SK-N-SH treated with all-trans-retinoic acid at 6 μM for 48 hours (cell line): ENCODE measurements around the gene TMEM131L.

Experiments
- ATAC-seq: fragments of 200-7000 bp; cut with Tn5 transposase; 3 replicates; pipeline ENCODE4 v1.9.1; 2020; ENCODE audit warnings: mild to moderate bottlenecking, moderate library complexity
- ARNTL ChIP-seq: fragments of 450-650 bp; formaldehyde crosslinking; IDR thresholded peaks from 2 replicates; pipeline ENCODE4 v1.5.0; 2020; ENCODE audit warnings: low read depth, mild to moderate bottlenecking, moderate library complexity, borderline replicate concordance
- BACH2 ChIP-seq: fragments of 250-450 bp; sonication (Bioruptor Pico); IDR thresholded peaks from 2 replicates; pipeline ENCODE4 v1.9.0; 2021; ENCODE audit warnings: mild to moderate bottlenecking, borderline replicate concordance
- CSRNP3 ChIP-seq: fragments of 250-450 bp; sonication (Bioruptor Pico); IDR thresholded peaks from 2 replicates; pipeline ENCODE4 v1.5.1; 2021; ENCODE audit warnings: mild to moderate bottlenecking, moderate library complexity
- ESRRG ChIP-seq: fragments of 250-450 bp; sonication (Bioruptor Pico); IDR thresholded peaks from 2 replicates; pipeline ENCODE4 v1.6.1; 2021; ENCODE audit warnings: mild to moderate bottlenecking
- ISL1 ChIP-seq: fragments of 250-450 bp; sonication (Bioruptor Pico); IDR thresholded peaks from 2 replicates; pipeline ENCODE4 v2.1.2; 2022; ENCODE audit warnings: mild to moderate bottlenecking, moderate library complexity
- PPARA ChIP-seq: fragments of 250-450 bp; sonication (Bioruptor Pico); IDR thresholded peaks from 2 replicates; pipeline ENCODE4 v1.5.0; 2020; ENCODE audit warnings: mild to moderate bottlenecking, borderline replicate concordance
- RARB ChIP-seq: fragments of 250-450 bp; sonication (Bioruptor Pico); IDR thresholded peaks from 2 replicates; pipeline ENCODE4 v1.8.0; 2021; ENCODE audit warnings: mild to moderate bottlenecking, moderate library complexity
- SNAI2 ChIP-seq: fragments of 250-450 bp; sonication (Bioruptor Pico); IDR thresholded peaks from 2 replicates; pipeline ENCODE4 v1.5.0; 2020; ENCODE audit warnings: mild to moderate bottlenecking, moderate library complexity
- TCF4 ChIP-seq: fragments of 250-450 bp; sonication (Bioruptor Pico); IDR thresholded peaks from 2 replicates; pipeline ENCODE4 v1.8.0; 2021; ENCODE audit warnings: mild to moderate bottlenecking, moderate library complexity, borderline replicate concordance
- ZC3H10 ChIP-seq: fragments of 250-450 bp; sonication (Bioruptor Pico); IDR thresholded peaks from 2 replicates; pipeline ENCODE4 v1.5.1; 2021; ENCODE audit warnings: mild to moderate bottlenecking, moderate library complexity
- ZFP3 ChIP-seq: fragments of 250-450 bp; sonication (Bioruptor Pico); IDR thresholded peaks from 2 replicates; pipeline ENCODE4 v1.5.0; 2020; ENCODE audit warnings: mild to moderate bottlenecking, moderate library complexity
- ZFP30 ChIP-seq: fragments of 450-650 bp; formaldehyde crosslinking; IDR thresholded peaks from 2 replicates; pipeline ENCODE4 v1.5.0; 2022; ENCODE audit warnings: mild to moderate bottlenecking, moderate library complexity
- ZNF565 ChIP-seq: fragments of 450-650 bp; formaldehyde crosslinking; conservative IDR thresholded peaks from 2 replicates; pipeline ENCODE4 v1.5.0; 2020; ENCODE audit warnings: low read depth, mild to moderate bottlenecking, moderate library complexity
- ZNF8 ChIP-seq: fragments of 450-650 bp; formaldehyde crosslinking; IDR thresholded peaks from 2 replicates; pipeline ENCODE4 v1.5.0; 2020; ENCODE audit warnings: mild to moderate bottlenecking, moderate library complexity
- TF ChIP-seq, protein P1 (sequence below): fragments of 250-450 bp; sonication (Bioruptor Pico); IDR thresholded peaks from 2 replicates; pipeline ENCODE4 v1.8.0; 2021; ENCODE audit warnings: low read depth, mild to moderate bottlenecking, moderate library complexity, borderline replicate concordance
- TF ChIP-seq, protein P2 (sequence below): fragments of 250-450 bp; sonication (Bioruptor Pico); IDR thresholded peaks from 2 replicates; pipeline ENCODE4 v1.8.0; 2020; ENCODE audit warnings: mild to moderate bottlenecking, moderate library complexity, borderline replicate concordance
- TF ChIP-seq, protein P3 (sequence below): fragments of 250-450 bp; sonication (Bioruptor Pico); IDR thresholded peaks from 2 replicates; pipeline ENCODE4 v1.5.0; 2020; ENCODE audit warnings: mild to moderate bottlenecking, moderate library complexity
- TF ChIP-seq, protein P4 (sequence below): fragments of 250-450 bp; sonication (Bioruptor Pico); IDR thresholded peaks from 2 replicates; pipeline ENCODE4 v1.5.1; 2020; ENCODE audit warnings: low read depth, mild to moderate bottlenecking, moderate library complexity

The TMEM131L gene

GRCh38 chr4:153542834-153543233 is 76.7 kb downstream of the TMEM131L start:
- no peak for ATAC-seq
- TF ChIP-seq, protein P1, sequence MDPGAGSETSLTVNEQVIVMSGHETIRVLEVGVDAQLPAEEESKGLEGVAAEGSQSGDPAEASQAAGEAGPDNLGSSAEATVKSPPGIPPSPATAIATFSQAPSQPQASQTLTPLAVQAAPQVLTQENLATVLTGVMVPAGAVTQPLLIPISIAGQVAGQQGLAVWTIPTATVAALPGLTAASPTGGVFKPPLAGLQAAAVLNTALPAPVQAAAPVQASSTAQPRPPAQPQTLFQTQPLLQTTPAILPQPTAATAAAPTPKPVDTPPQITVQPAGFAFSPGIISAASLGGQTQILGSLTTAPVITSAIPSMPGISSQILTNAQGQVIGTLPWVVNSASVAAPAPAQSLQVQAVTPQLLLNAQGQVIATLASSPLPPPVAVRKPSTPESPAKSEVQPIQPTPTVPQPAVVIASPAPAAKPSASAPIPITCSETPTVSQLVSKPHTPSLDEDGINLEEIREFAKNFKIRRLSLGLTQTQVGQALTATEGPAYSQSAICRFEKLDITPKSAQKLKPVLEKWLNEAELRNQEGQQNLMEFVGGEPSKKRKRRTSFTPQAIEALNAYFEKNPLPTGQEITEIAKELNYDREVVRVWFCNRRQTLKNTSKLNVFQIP (CRISPR knock-in tag): no peak
- TF ChIP-seq, protein P2, sequence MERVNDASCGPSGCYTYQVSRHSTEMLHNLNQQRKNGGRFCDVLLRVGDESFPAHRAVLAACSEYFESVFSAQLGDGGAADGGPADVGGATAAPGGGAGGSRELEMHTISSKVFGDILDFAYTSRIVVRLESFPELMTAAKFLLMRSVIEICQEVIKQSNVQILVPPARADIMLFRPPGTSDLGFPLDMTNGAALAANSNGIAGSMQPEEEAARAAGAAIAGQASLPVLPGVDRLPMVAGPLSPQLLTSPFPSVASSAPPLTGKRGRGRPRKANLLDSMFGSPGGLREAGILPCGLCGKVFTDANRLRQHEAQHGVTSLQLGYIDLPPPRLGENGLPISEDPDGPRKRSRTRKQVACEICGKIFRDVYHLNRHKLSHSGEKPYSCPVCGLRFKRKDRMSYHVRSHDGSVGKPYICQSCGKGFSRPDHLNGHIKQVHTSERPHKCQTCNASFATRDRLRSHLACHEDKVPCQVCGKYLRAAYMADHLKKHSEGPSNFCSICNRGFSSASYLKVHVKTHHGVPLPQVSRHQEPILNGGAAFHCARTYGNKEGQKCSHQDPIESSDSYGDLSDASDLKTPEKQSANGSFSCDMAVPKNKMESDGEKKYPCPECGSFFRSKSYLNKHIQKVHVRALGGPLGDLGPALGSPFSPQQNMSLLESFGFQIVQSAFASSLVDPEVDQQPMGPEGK: no peak

DNA sequence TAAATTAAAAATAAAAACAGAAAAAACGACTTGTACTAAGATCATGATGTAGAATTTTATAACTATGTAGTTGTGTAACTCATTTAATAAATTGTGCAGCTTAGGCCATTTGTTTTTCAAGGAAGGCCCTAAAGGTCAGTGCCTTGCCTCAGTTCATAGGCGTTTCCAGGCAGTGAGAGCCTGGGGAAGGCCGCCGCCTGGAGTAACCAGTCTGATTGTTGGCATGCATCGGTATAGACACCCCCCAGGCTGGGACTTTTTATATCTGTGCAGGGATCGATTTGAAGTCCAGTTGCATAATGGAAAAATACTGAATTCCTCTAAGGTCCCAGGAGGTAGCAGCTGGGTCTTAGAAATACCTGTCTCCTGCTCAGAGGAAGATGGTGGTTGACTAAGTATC is 77.2 kb downstream of the TMEM131L start:
- no peak for ATAC-seq
- no peak for TF ChIP-seq TCF4

DNA sequence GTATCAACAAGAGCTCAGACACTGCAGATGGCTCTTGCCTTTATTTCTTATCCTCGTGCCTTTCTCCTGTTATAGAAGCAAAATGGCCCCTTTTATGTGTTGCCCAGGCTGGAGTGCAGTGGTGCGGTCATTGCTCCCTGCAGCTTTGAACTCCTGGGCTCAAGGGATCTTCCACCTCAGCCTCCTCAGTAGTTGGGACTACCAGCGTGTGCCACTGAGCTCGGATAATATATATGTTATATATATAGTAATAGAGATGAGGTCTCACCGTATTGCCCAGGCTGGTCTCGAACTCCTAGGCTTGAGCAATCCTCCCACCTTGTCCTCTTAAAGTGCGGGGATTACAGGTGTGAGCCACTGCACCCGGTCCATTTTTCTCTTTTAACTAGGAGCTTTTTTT is 79.7 kb downstream of the TMEM131L start:
- no peak for ATAC-seq
- TF ChIP-seq, protein P3, sequence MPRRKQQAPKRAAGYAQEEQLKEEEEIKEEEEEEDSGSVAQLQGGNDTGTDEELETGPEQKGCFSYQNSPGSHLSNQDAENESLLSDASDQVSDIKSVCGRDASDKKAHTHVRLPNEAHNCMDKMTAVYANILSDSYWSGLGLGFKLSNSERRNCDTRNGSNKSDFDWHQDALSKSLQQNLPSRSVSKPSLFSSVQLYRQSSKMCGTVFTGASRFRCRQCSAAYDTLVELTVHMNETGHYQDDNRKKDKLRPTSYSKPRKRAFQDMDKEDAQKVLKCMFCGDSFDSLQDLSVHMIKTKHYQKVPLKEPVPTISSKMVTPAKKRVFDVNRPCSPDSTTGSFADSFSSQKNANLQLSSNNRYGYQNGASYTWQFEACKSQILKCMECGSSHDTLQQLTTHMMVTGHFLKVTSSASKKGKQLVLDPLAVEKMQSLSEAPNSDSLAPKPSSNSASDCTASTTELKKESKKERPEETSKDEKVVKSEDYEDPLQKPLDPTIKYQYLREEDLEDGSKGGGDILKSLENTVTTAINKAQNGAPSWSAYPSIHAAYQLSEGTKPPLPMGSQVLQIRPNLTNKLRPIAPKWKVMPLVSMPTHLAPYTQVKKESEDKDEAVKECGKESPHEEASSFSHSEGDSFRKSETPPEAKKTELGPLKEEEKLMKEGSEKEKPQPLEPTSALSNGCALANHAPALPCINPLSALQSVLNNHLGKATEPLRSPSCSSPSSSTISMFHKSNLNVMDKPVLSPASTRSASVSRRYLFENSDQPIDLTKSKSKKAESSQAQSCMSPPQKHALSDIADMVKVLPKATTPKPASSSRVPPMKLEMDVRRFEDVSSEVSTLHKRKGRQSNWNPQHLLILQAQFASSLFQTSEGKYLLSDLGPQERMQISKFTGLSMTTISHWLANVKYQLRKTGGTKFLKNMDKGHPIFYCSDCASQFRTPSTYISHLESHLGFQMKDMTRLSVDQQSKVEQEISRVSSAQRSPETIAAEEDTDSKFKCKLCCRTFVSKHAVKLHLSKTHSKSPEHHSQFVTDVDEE (CRISPR knock-in tag): no peak
- no peak for TF ChIP-seq PPARA (CRISPR knock-in tag)
- TF ChIP-seq, protein P1 (CRISPR knock-in tag): no peak
- no peak for TF ChIP-seq RARB (CRISPR knock-in tag)
- TF ChIP-seq ZNF565 (CRISPR knock-in tag): no peak
- no peak for TF ChIP-seq BACH2 (CRISPR knock-in tag)
- TF ChIP-seq ZNF8: no peak
- TF ChIP-seq ISL1 (CRISPR knock-in tag): no peak
- no peak for TF ChIP-seq TCF4
- TF ChIP-seq ZFP3: no peak
- TF ChIP-seq ESRRG: no peak
- TF ChIP-seq ARNTL (CRISPR knock-in tag): no peak
- TF ChIP-seq, protein P4, sequence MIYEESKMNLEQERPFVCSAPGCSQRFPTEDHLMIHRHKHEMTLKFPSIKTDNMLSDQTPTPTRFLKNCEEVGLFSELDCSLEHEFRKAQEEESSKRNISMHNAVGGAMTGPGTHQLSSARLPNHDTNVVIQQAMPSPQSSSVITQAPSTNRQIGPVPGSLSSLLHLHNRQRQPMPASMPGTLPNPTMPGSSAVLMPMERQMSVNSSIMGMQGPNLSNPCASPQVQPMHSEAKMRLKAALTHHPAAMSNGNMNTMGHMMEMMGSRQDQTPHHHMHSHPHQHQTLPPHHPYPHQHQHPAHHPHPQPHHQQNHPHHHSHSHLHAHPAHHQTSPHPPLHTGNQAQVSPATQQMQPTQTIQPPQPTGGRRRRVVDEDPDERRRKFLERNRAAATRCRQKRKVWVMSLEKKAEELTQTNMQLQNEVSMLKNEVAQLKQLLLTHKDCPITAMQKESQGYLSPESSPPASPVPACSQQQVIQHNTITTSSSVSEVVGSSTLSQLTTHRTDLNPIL (CRISPR knock-in tag): no peak
- no peak for TF ChIP-seq CSRNP3 (CRISPR knock-in tag)
- TF ChIP-seq ZC3H10 (CRISPR knock-in tag): no peak
- TF ChIP-seq ZFP30 (CRISPR knock-in tag): no peak
- TF ChIP-seq SNAI2 (CRISPR knock-in tag): no peak
- TF ChIP-seq, protein P2: no peak
